Measurements from ENCODE around the gene CLDN20. TPM values are rescaled to one million over a fixed set of nuclear protein-coding genes. Genes with fewer than 3 reads are reported as not detected.

The CLDN20 gene
- total RNA-seq, 4 donors from 2014 or later: not detected

- H3K4me3 ChIP-seq: peak overlapping the region; percentile 79 to 90 (median 90)
- no peaks in the 10 kb centered on the region for H3K9me3 ChIP-seq
- no peaks in the 10 kb centered on the region for H3K27me3 ChIP-seq
- peaks cover 0 to 20% (median 16%) of the 10 kb centered on the region in 4 donors for H3K36me3 ChIP-seq
- DNase-seq (ENCODE audit: extremely low spot score): no peak
- peaks cover 5 to 25% (median 18%) of the 10 kb centered on the region in 4 donors for H3K4me1 ChIP-seq
- 2% methylated on average over 12 of the region's 15 CpGs for WGBS
- intact Hi-C loops (cut with DNase I): no loop called here
- H3K27ac ChIP-seq (replicated peaks in 1 of 4): peak overlapping the region; percentile 83 to 89 (median 88)
- no peak for TF ChIP-seq POLR2AphosphoS5 (IDR thresholded peaks at IDR 0.05)
- no peak for TF ChIP-seq POLR2A (IDR thresholded peaks at IDR 0.05; ENCODE audit: low read depth)
- no peak for TF ChIP-seq EP300 (IDR thresholded peaks at IDR 0.05)
- no peak for TF ChIP-seq CTCF (IDR thresholded peaks at IDR 0.05)
These were observed 49.8 kb downstream of the CLDN20 start for GRCh38 chr6:155313602-155314091.

GRCh38 chr6:155314092-155314772 is 50.4 kb downstream of the CLDN20 start, which contains the start of gene TFB1M:
TSS of gene TFB1M (minus strand) at chr6:155314484. CDS start at chr6:155314428, 56 bp downstream.
- Histone ChIP-seq H3K4me1 (peaks cover 5 to 25% (median 18%) of the 10 kb centered on the region in 4 donors), H3K27me3 (no peaks in the 10 kb centered on the region), H3K27ac (replicated peaks in 1 of 4) (peak within 1 kb of the TSS; percentile 83 to 89 (median 88)), H3K36me3 (peaks cover 0 to 16% (median 14%) of the 10 kb centered on the region in 4 donors), H3K9me3 (no peaks in the 10 kb centered on the region), H3K4me3 (peak within 1 kb of the TSS; percentile 79 to 90 (median 90))
- DNase-seq (ENCODE audit: extremely low spot score): peak; percentile 99
- intact Hi-C loops (cut with DNase I): no loop called here
- TF ChIP-seq CTCF (IDR thresholded peaks at IDR 0.05) (no peak), POLR2A (IDR thresholded peaks at IDR 0.05; ENCODE audit: low read depth) (peak; percentile 76), POLR2AphosphoS5 (IDR thresholded peaks at IDR 0.05) (peak; percentile 96 to 97), EP300 (IDR thresholded peaks at IDR 0.05) (no peak)
- 0% methylated on average over 34 of the region's 52 CpGs for WGBS

GRCh38 chr6:155314773-155315515 is 51.1 kb downstream of the CLDN20 start:
- Histone ChIP-seq H3K36me3 (peaks cover 0 to 10% (median 10%) of the 10 kb centered on the region in 4 donors), H3K9me3 (no peaks in the 10 kb centered on the region), H3K27me3 (no peaks in the 10 kb centered on the region), H3K27ac (replicated peaks in 1 of 4) (peak overlapping the region; percentile 83 to 89 (median 88)), H3K4me1 (peaks cover 5 to 25% (median 18%) of the 10 kb centered on the region in 4 donors), H3K4me3 (peak overlapping the region; percentile 79 to 90 (median 90))
- WGBS: 2% methylated on average over 20 of the region's 20 CpGs
- TF ChIP-seq POLR2A (IDR thresholded peaks at IDR 0.05; ENCODE audit: low read depth): no peak
- peak; percentile 8 for TF ChIP-seq EP300 (IDR thresholded peaks at IDR 0.05)
- no peak for TF ChIP-seq POLR2AphosphoS5 (IDR thresholded peaks at IDR 0.05)
- no peak for TF ChIP-seq CTCF (IDR thresholded peaks at IDR 0.05)
- no peak for DNase-seq (ENCODE audit: extremely low spot score)
- intact Hi-C loops (cut with DNase I): no loop called here

DNA sequence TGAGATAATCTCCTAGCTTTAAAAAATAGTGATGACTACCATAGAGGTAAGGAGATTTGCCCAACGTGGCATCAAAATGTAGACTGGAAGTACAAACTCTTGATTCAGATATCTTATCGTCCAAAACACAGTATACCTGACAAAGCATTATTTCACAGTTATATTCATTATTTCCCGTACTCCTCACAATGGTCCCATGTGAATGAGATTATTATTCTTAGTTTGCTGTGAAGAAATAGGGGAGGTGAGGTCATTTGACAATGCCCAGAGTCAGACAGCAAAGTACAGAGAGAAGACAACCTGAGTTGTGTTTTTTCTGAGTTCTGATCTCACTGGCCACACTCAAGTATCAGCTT is 51.7 kb downstream of the CLDN20 start:
- no peaks in the 10 kb centered on the region for H3K27me3 ChIP-seq
- H3K4me3 ChIP-seq: peak overlapping the region; percentile 79 to 90 (median 90)
- no peak for DNase-seq (ENCODE audit: extremely low spot score)
- H3K27ac ChIP-seq (replicated peaks in 1 of 4): peak overlapping the region; percentile 83 to 89 (median 88)
- TF ChIP-seq POLR2A (IDR thresholded peaks at IDR 0.05; ENCODE audit: low read depth) (no peak), EP300 (IDR thresholded peaks at IDR 0.05) (no peak), POLR2AphosphoS5 (IDR thresholded peaks at IDR 0.05) (no peak), CTCF (IDR thresholded peaks at IDR 0.05) (no peak)
- peaks cover 5 to 25% (median 18%) of the 10 kb centered on the region in 4 donors for H3K4me1 ChIP-seq
- 22% methylated on average over 3 of the region's 3 CpGs for WGBS
- H3K9me3 ChIP-seq: no peaks in the 10 kb centered on the region
- intact Hi-C loops (cut with DNase I): no loop called here
- peaks cover 0 to 6% (median 5%) of the 10 kb centered on the region in 4 donors for H3K36me3 ChIP-seq
